ENCODE data around the gene ARHGAP24. TPM values are rescaled to one million over a fixed set of nuclear protein-coding genes. Genes with fewer than 3 reads are reported as not detected.
A peak's percentile ranks its signal among the peaks of the same experiment; 100 is the strongest.

ARHGAP24 gene
- total and polyA plus RNA-seq, 2 of the 13 experiments (the other 11 are each of a cell fraction or from before 2014, with no cell fraction given): 0.07 to 0.55 TPM

DNA sequence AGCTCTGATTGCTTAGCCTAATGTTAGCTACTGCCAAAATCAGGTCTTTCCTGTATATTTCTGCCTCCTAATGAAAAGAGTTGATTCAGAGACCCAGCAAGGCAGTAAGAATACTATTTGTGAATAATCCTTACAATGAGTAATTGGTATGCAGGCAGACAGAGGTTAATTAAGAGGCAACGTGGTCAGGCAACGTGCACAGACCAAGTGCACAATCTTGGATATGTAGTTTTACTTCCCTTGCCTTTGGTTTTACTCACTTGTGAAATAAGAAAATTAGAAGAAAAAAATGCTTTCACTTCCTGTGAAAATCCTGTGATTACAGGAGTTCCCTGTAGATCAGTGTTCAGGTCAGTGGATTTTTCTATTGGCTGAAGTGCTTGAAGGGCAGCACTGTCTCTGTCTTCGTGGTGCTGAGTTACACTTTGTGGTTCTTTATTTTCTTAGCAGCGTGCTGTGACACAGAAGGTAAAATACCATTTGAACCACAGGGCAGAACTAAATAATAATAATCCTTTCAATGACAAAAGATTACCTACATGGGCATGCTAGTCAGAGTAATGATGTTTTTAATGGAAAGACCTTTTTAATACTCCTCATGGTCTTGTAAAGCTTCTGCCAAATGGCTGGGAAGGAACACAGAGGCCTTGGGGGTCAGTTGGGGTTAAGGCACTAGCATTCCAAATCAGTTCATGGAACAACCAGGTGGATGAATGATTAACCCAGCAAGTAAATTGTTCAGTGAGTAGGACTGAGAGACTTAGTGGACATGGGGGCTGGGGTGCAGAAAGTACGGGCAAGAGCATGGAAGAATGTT lies 454.0 kb downstream of the ARHGAP24 start (continued):
- TF ChIP-seq ZBTB1 (CRISPR knock-in tag; IDR thresholded peaks at IDR 0.05; ENCODE audit: borderline replicate concordance) (no peak), RBAK (CRISPR knock-in tag; IDR thresholded peaks at IDR 0.05) (no peak), GZF1 (CRISPR knock-in tag; IDR thresholded peaks at IDR 0.05) (no peak), CBX2 (IDR thresholded peaks at IDR 0.05; ENCODE audit: low read depth, low read length) (no peak), CBX2 (CRISPR knock-in tag; IDR thresholded peaks at IDR 0.05; ENCODE audit: low read depth) (no peak), RXRB (CRISPR knock-in tag; IDR thresholded peaks at IDR 0.05; ENCODE audit: borderline replicate concordance) (peak; percentile 80; the same call in 1 of the 2 replicates), ZNF446 (CRISPR knock-in tag; IDR thresholded peaks at IDR 0.05) (no peak), ZBTB8A (CRISPR knock-in tag; IDR thresholded peaks at IDR 0.05; ENCODE audit: borderline replicate concordance, low read depth) (no peak)
- TF ChIP-seq, protein P1, sequence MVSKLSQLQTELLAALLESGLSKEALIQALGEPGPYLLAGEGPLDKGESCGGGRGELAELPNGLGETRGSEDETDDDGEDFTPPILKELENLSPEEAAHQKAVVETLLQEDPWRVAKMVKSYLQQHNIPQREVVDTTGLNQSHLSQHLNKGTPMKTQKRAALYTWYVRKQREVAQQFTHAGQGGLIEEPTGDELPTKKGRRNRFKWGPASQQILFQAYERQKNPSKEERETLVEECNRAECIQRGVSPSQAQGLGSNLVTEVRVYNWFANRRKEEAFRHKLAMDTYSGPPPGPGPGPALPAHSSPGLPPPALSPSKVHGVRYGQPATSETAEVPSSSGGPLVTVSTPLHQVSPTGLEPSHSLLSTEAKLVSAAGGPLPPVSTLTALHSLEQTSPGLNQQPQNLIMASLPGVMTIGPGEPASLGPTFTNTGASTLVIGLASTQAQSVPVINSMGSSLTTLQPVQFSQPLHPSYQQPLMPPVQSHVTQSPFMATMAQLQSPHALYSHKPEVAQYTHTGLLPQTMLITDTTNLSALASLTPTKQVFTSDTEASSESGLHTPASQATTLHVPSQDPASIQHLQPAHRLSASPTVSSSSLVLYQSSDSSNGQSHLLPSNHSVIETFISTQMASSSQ (IDR thresholded peaks at IDR 0.05; ENCODE audit: low read depth): peak; percentile 91
- TF ChIP-seq, protein P1 (CRISPR knock-in tag; IDR thresholded peaks at IDR 0.05; ENCODE audit: borderline replicate concordance): peak; percentile 85; the same call in 1 of the 2 replicates
- TF ChIP-seq, protein P2, sequence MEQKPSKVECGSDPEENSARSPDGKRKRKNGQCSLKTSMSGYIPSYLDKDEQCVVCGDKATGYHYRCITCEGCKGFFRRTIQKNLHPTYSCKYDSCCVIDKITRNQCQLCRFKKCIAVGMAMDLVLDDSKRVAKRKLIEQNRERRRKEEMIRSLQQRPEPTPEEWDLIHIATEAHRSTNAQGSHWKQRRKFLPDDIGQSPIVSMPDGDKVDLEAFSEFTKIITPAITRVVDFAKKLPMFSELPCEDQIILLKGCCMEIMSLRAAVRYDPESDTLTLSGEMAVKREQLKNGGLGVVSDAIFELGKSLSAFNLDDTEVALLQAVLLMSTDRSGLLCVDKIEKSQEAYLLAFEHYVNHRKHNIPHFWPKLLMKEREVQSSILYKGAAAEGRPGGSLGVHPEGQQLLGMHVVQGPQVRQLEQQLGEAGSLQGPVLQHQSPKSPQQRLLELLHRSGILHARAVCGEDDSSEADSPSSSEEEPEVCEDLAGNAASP (CRISPR knock-in tag; IDR thresholded peaks at IDR 0.05; ENCODE audit: borderline replicate concordance): peak; percentile 94; the same call in 1 of the 2 replicates

Data from HepG2 (cell line).